NB4 (cell line): ENCODE results near the gene IL31.

Experiments used
- DNase-seq: peaks from one replicate; pipeline ENCODE4 v3.0.0; 2010; ENCODE audit warnings: low read depth
- H3K4me3 ChIP-seq: one replicate; pipeline ENCODE4 v1.5.1; 2011; ENCODE audit warnings: mild to moderate bottlenecking, low read depth, low read length, moderate library complexity
- MYC ChIP-seq: IDR thresholded peaks from 2 replicates; pipeline ENCODE4 v1.6.1; 2011; ENCODE audit warnings: low read depth, low read length
- POLR2A ChIP-seq: IDR thresholded peaks from 2 replicates; pipeline ENCODE4 v1.6.1; 2011; ENCODE audit warnings: mild to moderate bottlenecking; ENCODE audit not compliant: insufficient read length; ENCODE audit errors: extremely low read depth
- TF ChIP-seq, protein P1 (sequence below): IDR thresholded peaks from one replicate; pipeline ENCODE4 v1.5.1; 2012; ENCODE audit warnings: low read depth, low read length
- TF ChIP-seq, protein P2 (sequence below): IDR thresholded peaks from 2 replicates; pipeline ENCODE4 v1.6.1; 2011; ENCODE audit warnings: low read depth, low read length

Gene IL31

DNA sequence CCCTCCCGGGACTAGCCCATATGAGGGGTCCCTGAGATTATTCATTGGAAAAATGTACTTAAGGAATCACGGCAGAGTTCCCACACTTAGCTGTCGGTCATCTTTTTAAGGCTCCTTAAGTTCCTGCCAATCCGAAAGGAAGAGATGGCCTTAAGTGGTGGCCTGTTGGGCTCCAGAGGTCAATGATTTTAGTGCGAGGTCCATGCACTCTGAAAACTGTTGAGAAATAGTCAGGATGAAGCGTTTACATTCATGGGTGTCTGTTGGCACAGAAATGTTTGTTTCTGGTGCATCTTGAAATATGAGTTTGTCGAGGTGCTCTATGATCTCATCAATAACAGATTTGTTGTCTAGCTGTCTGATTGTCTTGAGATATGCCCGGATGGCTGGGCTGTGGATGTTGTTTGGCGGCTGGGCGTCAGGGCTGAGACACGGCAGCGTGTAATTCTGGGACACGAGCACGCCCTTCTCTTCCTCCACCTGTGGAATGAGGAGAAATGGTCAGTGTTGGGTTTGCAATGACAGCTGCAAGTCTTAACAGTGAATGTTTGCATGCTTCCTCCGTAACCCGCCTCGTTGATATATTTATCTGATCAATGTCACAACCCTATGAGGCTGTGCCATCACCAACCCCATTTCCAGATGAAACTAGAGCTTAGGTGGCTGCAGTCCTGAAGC lies 1.6 kb downstream of the IL31 start:
- DNase-seq = no peak
- TF ChIP-seq MYC = no peak
- TF ChIP-seq, protein P1, sequence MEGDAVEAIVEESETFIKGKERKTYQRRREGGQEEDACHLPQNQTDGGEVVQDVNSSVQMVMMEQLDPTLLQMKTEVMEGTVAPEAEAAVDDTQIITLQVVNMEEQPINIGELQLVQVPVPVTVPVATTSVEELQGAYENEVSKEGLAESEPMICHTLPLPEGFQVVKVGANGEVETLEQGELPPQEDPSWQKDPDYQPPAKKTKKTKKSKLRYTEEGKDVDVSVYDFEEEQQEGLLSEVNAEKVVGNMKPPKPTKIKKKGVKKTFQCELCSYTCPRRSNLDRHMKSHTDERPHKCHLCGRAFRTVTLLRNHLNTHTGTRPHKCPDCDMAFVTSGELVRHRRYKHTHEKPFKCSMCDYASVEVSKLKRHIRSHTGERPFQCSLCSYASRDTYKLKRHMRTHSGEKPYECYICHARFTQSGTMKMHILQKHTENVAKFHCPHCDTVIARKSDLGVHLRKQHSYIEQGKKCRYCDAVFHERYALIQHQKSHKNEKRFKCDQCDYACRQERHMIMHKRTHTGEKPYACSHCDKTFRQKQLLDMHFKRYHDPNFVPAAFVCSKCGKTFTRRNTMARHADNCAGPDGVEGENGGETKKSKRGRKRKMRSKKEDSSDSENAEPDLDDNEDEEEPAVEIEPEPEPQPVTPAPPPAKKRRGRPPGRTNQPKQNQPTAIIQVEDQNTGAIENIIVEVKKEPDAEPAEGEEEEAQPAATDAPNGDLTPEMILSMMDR = no peak
- TF ChIP-seq, protein P2, sequence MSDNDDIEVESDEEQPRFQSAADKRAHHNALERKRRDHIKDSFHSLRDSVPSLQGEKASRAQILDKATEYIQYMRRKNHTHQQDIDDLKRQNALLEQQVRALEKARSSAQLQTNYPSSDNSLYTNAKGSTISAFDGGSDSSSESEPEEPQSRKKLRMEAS = no peak
- TF ChIP-seq POLR2A = no peak
- H3K4me3 ChIP-seq = no peak overlapping the region

DNA sequence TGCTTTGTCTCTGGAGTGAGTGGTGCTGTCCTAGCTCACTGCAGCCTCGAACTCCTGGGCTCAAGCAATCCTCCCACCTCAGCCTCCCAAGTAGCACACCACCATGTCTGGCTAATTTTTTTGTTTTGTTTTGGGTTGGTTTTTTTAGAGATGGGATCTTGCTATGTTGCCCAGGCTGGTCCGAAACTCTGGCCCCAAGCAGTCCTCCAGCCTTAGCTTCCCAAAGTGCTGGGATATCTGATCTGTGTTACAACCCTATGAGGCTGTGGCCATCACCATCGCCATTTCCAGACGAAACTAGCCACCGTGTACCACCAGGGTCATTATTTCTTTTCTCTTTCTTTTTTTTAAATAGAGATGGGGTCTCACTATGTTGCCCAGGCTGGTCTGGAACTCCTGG lies 2.6 kb downstream of the IL31 start:
- TF ChIP-seq MYC (no peak), POLR2A (no peak)
- TF ChIP-seq, protein P2 = no peak
- TF ChIP-seq, protein P1 = no peak
- DNase-seq = no peak

DNA sequence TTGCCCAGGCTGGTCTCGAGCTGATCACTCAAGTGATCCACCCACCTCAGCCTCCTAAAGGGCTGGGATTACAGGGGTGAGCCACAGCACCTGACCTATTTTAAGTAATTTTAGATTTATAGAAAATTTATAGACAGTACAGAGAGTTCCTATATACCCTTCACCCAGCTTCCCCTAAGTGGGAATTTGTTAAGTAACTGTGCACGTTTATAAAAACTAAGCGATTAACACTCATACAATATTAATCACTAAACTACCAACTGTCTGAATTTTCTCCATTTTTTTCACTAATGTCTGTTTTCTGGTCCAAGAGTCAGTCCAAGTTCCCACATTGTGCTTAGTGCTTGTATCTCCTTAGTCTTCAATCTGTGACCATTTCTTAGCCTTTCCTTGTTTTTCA lies 5.5 kb downstream of the IL31 start:
- no peak for TF ChIP-seq POLR2A
- no peak overlapping the region for H3K4me3 ChIP-seq
- DNase-seq = no peak

More for the DNA sequence above, 2.6 kb downstream of the IL31 start:
- no peak overlapping the region for H3K4me3 ChIP-seq

DNA sequence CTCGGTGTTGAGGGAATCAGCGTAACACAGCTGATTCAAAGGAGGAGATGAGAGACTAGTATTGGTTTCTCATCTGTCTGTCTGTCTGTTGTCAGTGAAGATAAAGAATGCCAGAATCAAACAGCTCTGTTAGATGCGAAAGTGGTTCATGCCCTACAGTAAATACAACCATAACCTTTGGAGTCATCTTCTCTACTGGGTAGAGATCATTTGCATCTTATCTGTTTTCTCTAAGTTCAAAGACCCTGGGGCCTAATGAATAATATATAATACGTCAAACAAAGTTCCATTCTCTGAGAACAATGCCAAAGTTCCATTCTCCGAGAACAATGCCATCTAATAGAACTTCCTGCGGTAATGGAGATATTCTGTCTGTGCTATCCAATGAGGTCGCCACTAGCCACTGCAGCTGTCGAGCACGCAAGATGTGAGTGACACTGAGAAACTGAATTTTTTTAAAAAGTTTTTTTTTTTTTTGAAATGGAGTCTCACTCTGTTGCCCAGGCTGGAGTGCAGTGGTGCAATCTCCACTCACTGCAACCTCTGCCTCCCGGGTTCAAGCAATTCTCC lies 6.6 kb downstream of the IL31 start:
- DNase-seq = no peak
- TF ChIP-seq POLR2A (no peak), MYC (no peak)
- TF ChIP-seq, protein P1 = no peak
- TF ChIP-seq, protein P2 = no peak
- H3K4me3 ChIP-seq = no peak overlapping the region

DNA sequence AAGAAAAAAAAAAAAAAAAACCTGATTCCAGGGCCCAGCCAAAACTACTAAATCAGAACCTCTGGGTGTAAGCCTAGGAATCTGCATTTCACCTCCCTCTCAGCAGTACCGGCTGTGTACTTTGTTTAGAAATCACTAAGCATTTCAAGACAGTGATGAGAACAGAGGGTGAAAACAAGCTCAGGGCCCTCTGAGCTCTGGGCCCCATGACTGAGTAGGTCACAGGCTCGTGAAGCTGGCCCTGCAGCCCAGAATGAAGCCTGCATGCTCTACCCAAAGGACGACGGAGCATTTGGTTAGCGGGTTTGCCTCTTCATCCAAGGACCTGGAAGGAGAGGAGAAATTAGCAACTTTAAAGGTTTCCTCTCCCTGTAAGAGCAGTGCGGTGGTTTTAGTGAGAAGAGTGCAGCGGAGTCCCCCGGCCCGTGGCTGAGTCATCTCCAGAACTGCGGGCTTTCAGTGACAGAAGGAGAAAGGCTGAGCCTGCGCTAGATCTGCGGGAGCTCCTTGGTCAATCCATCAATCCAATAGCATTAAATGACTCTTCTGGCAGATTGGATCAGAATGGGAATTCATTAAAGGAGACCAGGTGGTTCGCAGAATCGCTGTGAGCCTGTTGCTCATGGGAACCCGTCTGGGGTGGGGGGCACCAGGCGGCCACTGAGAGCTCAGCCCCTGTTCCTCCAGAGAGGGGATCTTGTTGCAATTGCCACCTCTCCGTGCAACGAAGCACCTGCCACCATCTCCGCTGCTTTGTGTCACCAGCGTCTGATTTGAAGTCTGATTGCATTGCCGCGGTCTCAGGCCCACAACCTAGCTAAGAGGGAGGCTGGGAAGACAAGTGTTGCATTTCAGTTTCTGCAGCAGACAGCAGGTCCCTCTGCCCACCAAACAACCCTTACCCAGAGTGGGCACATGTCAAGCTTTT lies 7.3 kb downstream of the IL31 start:
- TF ChIP-seq, protein P2 = no peak
- no peak for TF ChIP-seq MYC
- TF ChIP-seq, protein P1 = no peak
- no peak for TF ChIP-seq POLR2A
- no peak overlapping the region for H3K4me3 ChIP-seq
- no peak for DNase-seq

DNA sequence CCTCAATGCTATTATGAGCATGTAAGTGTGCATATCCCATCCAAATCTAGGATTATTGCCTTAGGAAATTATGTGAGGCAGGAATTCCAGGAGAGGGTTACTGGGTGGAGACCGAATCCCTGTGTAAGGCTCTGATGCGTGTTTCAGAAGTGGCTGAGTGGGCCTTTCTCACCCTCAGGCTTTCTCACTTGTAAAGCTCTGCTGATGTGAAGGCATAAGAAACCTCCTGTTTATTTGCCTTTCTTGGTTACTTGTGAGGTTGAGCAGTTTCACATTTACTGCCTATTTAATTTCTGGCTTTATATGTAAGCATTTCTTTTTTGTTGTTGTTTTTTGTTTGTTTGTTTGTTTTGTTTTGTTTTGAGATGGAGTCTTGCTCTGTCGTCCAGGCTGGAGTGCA lies 11.0 kb downstream of the IL31 start:
- DNase-seq = no peak
- TF ChIP-seq, protein P2 = no peak
- TF ChIP-seq MYC = no peak
- H3K4me3 ChIP-seq = no peak overlapping the region
